Stimulated activated CD8-positive, alpha-beta memory T cell treated with anti-CD3 and anti-CD28 coated beads, Interleukin-12 subunit alpha, Interleukin-12 subunit beta, amount 100 ng/mL, for 24 hours (primary cell): ENCODE results near the gene IMPG2.

Experiments
- DNase-seq: peaks from one replicate; pipeline ENCODE4 v3.0.0-alpha.2; 2020; ENCODE audit errors: extremely low read depth

Gene IMPG2

DNA sequence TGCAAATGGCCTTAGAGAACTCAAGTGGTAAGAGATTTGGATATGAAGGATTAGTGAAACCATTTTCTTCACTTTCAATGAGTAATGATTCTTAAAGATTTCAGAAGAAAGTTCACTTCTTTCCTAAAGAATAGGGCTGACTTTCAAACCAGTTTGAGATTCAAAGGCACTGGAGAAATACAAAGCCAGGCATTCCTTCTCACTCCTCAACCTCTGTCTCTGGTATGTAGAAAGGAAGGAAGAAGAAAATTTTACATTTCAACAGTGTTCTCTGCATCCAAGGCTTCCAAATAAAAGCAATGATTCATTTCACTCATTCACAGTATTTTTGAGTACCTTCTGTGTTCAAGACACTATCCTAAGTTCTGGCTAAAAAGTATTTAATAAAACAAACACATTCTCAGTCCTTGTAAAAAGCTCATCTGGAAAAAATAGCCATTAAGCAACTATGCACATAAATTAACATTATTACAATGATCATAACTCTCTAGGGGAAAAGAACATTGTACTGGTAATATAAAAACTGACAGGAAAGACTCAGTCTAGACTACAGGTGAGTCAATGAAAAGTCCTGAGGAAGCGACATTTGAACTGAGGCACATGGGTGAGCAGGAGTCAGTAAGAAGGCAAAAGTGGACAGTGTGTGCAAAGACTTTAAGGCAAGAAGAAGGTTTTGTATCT is 79.5 kb downstream of the IMPG2 start:
- DNase-seq = no peak

- DNase-seq = no peak
These were observed 85.3 kb downstream of the IMPG2 start for GRCh38 chr3:101235048-101235447.

DNA sequence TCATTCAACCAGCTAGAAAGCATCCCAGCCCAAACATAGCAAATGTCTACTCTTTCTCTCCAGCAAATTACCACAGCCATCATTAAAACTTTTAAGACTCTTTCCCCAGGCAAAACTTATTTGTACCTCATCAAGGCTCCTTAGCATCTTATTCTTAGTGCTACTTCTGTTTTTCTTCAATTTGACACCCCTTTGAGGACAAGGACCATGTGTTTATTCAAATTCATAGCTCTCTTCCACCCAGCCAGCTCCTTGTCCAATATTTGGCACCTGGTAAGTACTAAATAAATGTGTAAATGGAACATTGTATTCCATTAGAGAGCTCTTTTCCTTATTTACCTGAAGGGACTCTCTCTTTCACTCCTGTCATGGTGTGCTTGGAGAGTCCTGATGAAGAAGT is 89.8 kb downstream of the IMPG2 start:
- no peak for DNase-seq

DNA sequence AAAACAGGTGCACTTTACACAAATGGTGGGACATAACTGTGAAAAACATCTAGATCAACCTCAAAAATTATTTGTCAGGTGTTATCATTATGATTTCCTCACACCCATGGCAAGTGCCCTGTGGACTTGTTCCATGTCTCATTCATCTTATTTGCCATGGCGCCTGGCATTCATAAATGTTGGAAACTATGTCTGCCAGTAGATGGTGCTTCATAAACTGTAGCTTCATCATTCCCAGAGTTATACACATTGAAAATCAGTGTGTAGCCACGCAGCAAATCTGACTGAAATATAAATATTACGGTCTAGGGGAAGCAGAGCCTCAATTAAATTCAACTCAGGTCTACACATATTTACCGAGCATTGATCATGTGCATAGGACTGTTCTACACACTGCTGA is 90.7 kb downstream of the IMPG2 start:
- no peak for DNase-seq

- DNase-seq = no peak
These were observed 91.9 kb downstream of the IMPG2 start for GRCh38 chr3:101228441-101228840.

GRCh38 chr3:101224739-101225138 is 95.6 kb downstream of the IMPG2 start:
- no peak for DNase-seq

- DNase-seq = no peak
These were observed 97.4 kb downstream of the IMPG2 start for GRCh38 chr3:101223016-101223415.

DNA sequence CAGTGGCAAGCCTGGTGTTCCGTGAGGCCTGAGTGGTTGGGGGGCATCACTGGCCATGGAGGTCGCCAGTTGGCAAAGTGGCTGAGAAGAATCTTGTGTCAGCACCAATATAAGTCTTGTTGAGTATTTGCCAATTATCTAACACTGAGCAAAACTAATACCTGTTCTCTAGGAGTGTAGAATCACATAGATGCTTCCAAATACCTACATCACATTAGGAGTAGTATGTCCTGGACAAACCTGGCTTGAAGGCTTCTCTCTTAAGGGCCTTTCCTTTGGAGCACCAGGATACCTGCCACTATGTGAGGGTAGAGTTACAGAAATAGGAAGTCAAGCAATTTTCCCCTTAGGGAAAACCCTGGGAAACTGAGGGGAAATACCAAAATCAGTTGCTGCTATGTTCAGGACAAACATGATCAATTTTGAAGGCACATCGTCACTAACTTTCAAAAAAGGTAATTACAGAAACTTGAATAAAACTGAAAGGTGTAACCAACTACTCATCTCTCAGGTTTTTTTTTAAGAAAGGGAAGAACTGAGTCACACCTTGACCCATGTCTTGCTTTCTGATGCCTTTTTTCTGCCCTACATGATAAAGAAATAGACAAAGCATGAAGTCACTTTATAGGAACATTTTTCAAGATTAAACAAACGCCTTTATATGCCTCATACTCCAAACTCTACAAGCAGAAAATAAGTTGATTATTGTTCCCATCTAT is 100.4 kb downstream of the IMPG2 start:
- no peak for DNase-seq

- no peak for DNase-seq
These were observed 102.7 kb downstream of the IMPG2 start for GRCh38 chr3:101217472-101218245.

GRCh38 chr3:101216710-101217465 is 103.5 kb downstream of the IMPG2 start:
- DNase-seq = no peak

DNA sequence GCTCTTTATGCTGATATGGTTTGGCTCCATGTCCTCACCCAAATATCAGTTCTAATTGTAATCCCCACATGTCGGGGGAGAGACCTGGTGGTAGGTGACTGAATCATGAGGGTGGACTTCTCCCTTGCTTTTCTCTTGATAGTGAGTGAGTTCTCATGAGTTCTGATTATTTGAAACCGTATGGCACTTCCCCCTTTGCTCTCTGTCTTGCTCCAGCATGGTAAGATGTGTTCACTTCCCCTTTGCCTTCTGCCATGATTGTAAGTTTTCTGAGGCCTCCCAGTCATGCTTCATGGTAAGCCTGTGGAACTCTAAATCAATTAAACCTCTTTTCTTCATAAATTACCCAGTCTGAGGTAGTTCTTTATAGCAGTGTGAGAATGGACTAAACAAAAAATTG is 107.6 kb downstream of the IMPG2 start:
- DNase-seq = no peak

DNA sequence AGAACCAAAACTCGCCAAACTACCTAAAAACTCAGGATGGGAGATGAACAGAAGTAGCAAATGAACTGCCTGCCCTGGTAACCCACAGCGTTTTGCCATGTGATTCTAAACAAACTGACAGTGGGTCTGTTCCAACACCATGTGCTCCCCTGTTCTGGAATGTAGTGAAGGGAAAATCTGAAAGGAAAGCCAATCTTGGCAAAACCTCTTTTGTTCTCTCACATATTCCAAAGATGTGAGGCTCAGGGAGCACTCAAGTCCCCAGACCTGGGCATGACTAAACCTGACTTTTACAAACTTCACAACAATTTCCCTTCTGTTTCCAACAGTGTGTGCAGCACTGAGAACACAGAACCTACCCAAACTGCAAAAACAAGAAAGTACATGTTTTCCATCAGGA is 116.1 kb downstream of the IMPG2 start:
- no peak for DNase-seq

DNA sequence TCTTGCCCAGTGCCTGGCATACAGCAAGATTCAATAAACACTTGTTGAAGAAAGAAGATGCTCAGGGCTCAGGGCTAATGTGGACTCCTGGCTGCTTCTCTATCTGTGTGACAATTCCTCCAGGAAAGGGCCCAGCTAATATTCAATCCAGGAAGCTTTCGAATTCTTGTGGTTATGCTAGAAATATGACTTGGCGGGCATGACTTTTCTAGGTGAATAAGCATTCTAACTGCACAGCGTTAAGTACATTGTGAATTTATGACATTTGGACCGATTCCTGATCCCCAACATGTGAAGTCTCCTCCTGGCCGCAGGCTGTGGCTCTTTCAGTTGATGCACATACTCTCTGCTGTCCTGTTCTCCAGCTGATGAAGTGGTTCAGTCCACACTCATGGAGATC is 117.0 kb downstream of the IMPG2 start:
- DNase-seq = no peak

DNA sequence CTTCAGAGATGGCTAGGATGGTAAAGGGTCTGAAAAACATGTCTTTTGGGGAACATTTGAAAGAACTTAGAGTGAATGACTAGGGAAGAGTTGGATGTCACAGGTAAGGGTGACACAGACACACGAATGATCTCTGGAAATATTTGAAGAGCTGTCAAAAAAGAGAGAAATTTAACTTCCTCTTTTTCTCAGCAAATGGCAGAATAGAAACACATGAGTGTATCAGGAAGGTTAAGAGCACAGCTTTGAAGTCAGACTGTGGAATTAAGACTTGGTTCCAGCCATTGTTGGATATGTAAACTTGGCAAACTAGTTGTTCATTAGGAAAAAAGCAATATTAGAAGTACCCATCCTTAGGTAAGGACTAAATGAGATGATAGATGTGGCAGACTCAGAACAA is 117.7 kb downstream of the IMPG2 start:
- DNase-seq = no peak

GRCh38 chr3:101200461-101200860 is 119.9 kb downstream of the IMPG2 start:
- no peak for DNase-seq

GRCh38 chr3:101195951-101196713 is 124.2 kb downstream of the IMPG2 start:
- DNase-seq = no peak

DNA sequence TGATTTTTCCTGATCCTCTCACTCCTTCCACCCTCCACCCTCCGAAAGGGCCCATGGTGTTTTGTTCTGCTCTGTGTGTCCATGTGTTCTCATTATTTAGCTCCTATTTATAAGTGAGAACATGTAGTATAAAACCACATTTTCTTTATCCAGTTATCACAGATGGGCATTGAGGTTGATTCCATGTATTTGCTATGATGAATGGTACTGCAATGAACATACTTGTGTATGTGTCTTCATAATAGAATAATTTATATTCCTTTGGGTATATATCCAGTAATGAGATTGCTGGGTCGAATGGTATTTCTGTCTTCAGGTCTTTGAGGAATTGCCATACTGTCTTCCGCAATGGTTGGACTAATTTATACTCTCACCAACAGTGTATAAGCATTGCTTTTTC is 126.0 kb downstream of the IMPG2 start:
- DNase-seq = no peak

DNA sequence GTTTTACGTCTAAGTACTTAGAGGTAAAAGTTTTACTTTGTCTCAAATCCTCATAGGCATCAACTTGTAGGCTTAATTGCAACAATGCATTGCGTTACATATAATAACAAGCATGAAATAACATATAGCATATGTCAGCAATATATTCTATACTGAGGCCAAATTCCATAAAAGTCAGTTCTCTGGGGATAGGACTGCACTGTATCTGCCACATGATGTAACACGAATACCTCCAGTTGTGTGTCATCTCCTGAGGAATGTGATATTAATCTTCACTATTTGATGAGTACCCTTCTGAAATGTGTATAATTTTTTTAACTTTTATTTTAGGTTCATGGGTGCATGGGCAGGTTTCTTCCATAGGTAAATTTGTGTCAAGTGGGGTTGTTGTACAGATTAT is 126.4 kb downstream of the IMPG2 start:
- DNase-seq = no peak

GRCh38 chr3:101189796-101190195 is 130.6 kb downstream of the IMPG2 start:
- no peak for DNase-seq

GRCh38 chr3:101189176-101189575 is 131.2 kb downstream of the IMPG2 start:
- DNase-seq = no peak

DNA sequence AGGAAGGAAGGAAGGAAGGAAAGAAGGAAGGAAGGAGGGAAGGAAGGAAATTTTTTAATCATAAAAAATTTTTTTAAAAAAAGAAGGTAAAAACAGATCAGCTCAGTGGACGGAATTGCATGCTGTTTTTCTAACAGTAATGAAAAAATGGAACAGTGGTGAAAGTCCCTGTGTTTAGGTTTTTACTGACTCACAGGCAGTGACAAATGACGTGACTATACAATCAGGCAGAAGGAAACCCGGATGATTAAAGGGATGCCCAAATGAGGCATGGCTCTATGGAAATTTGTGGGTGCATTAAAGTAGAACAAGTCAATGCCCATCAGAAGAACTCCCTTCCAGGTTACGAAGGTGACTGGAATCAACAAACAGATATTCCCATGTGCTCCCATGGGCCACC is 135.0 kb downstream of the IMPG2 start:
- no peak for DNase-seq
